HG03342 (cell line): ENCODE results near the gene TMED7.

Source experiments
- ATAC-seq: cut with Tn5 transposase; IDR thresholded peaks from one replicate; pipeline ENCODE4 v1.9.1; 2021; ENCODE audit warnings: mild to moderate bottlenecking, moderate library complexity; ENCODE audit not compliant: unreplicated experiment

The TMED7 gene

GRCh38 chr5:115629903-115630302, 4.1 kb upstream of the TMED7 start:
- no peak for ATAC-seq

GRCh38 chr5:115627295-115627865, 1.5 kb upstream of the TMED7 start:
- ATAC-seq = no peak

GRCh38 chr5:115626445-115626823, 598 bp upstream of the TMED7 start:
- ATAC-seq = peak; percentile 27

- ATAC-seq = no peak
Measured at GRCh38 chr5:115624994-115625393, 842 bp downstream of the TMED7 start.

- ATAC-seq = no peak
Measured at GRCh38 chr5:115623658-115624057, 2.2 kb downstream of the TMED7 start.

- ATAC-seq = no peak
Measured at GRCh38 chr5:115621365-115621900, 4.4 kb downstream of the TMED7 start.

- ATAC-seq = no peak
Measured at GRCh38 chr5:115616892-115617291, 8.9 kb downstream of the TMED7 start.

GRCh38 chr5:115616472-115616871, 9.4 kb downstream of the TMED7 start:
- no peak for ATAC-seq

- ATAC-seq = no peak
Measured at GRCh38 chr5:115611873-115612272, 14.0 kb downstream of the TMED7 start.

- no peak for ATAC-seq
Measured at GRCh38 chr5:115607935-115608334, 17.9 kb downstream of the TMED7 start.

- no peak for ATAC-seq
Measured at GRCh38 chr5:115605436-115605835, 20.4 kb downstream of the TMED7 start.

- ATAC-seq = peak; percentile 1
Measured at GRCh38 chr5:115602591-115603125, 23.2 kb downstream of the TMED7 start.

- peak; percentile 78 for ATAC-seq
Measured at GRCh38 chr5:115601701-115602590, 23.9 kb downstream of the TMED7 start, which contains the start of gene TICAM2. Gene TICAM2, minus strand, starts transcription at chr5:115602479. Its CDS starts 21,223 bp downstream, at chr5:115581256.

- ATAC-seq = no peak
Measured at GRCh38 chr5:115600766-115601165, 25.1 kb downstream of the TMED7 start.

GRCh38 chr5:115599924-115600323, 25.9 kb downstream of the TMED7 start:
- ATAC-seq = no peak

GRCh38 chr5:115599502-115599901, 26.3 kb downstream of the TMED7 start:
- peak; percentile 30 for ATAC-seq

- no peak for ATAC-seq
Measured at GRCh38 chr5:115594128-115595047, 31.4 kb downstream of the TMED7 start.

GRCh38 chr5:115589043-115589442, 36.8 kb downstream of the TMED7 start:
- no peak for ATAC-seq

GRCh38 chr5:115588640-115589039, 37.2 kb downstream of the TMED7 start:
- ATAC-seq = no peak

- no peak for ATAC-seq
Measured at GRCh38 chr5:115586525-115587146, 39.2 kb downstream of the TMED7 start.
